ENCODE measurements around the gene STX11. TPM values are rescaled to one million over a fixed set of nuclear protein-coding genes. Genes with fewer than 3 reads are reported as not detected.

STX11 gene
- total RNA-seq, 4 donors from 2014 or later: 23.9 to 61.1 (median 31.8) TPM

- Histone ChIP-seq H3K9me3 (no peaks in the 10 kb centered on the region), H3K36me3 (no peaks in the 10 kb centered on the region), H3K27ac (no peak overlapping the region), H3K4me3 (replicated peaks in 1 of 3) (no peak overlapping the region), H3K4me1 (peaks cover 7 to 15% of the 10 kb centered on the region in 2 donors), H3K27me3 (no peaks in the 10 kb centered on the region)
- TF ChIP-seq POLR2A (IDR thresholded peaks at IDR 0.05) (no peak), CTCF (IDR thresholded peaks at IDR 0.05) (no peak)
- no peak for DNase-seq
- WGBS, 2 donors: 50 to 56% methylated on average over 7 of the region's 7 CpGs
- intact Hi-C loops (cut with DNase I): no loop called here
Measured at GRCh38 chr6:144194293-144194810, 44.0 kb downstream of the STX11 start.

- 70 to 75% methylated on average over 3 of the region's 3 CpGs for WGBS, 2 donors
- no peaks in the 10 kb centered on the region for H3K27me3 ChIP-seq
- H3K27ac ChIP-seq: no peak overlapping the region
- no peak for DNase-seq
- TF ChIP-seq POLR2A (IDR thresholded peaks at IDR 0.05): no peak
- TF ChIP-seq CTCF (IDR thresholded peaks at IDR 0.05): no peak
- H3K9me3 ChIP-seq: no peaks in the 10 kb centered on the region
- no peak overlapping the region for H3K4me3 ChIP-seq (replicated peaks in 1 of 3)
- intact Hi-C loops (cut with DNase I): no loop called here
- no peaks in the 10 kb centered on the region for H3K36me3 ChIP-seq
- peaks cover 0 to 2% of the 10 kb centered on the region in 2 donors for H3K4me1 ChIP-seq
Measured at GRCh38 chr6:144195671-144196270, 45.5 kb downstream of the STX11 start.

- H3K9me3 ChIP-seq: no peaks in the 10 kb centered on the region
- intact Hi-C loops (cut with DNase I): no loop called here
- no peaks in the 10 kb centered on the region for H3K4me1 ChIP-seq
- 68 to 77% methylated on average over 3 of the region's 3 CpGs for WGBS, 2 donors
- H3K27ac ChIP-seq: no peak overlapping the region
- H3K27me3 ChIP-seq: no peaks in the 10 kb centered on the region
- H3K36me3 ChIP-seq: no peaks in the 10 kb centered on the region
- no peak overlapping the region for H3K4me3 ChIP-seq (replicated peaks in 1 of 3)
- TF ChIP-seq POLR2A (IDR thresholded peaks at IDR 0.05): no peak
- no peak for TF ChIP-seq CTCF (IDR thresholded peaks at IDR 0.05)
- DNase-seq: no peak
Measured at GRCh38 chr6:144197919-144198318, 47.6 kb downstream of the STX11 start.

GRCh38 chr6:144202879-144203468 is 52.7 kb downstream of the STX11 start:
- H3K27me3 ChIP-seq: no peaks in the 10 kb centered on the region
- no peaks in the 10 kb centered on the region for H3K9me3 ChIP-seq
- H3K4me1 ChIP-seq: no peaks in the 10 kb centered on the region
- DNase-seq: no peak
- WGBS, 2 donors: 62 to 88% methylated on average over 3 of the region's 3 CpGs
- H3K4me3 ChIP-seq (replicated peaks in 1 of 3): no peak overlapping the region
- TF ChIP-seq CTCF (IDR thresholded peaks at IDR 0.05) (no peak), POLR2A (IDR thresholded peaks at IDR 0.05) (no peak)
- no peaks in the 10 kb centered on the region for H3K36me3 ChIP-seq
- no peak overlapping the region for H3K27ac ChIP-seq
- intact Hi-C loops (cut with DNase I): no loop called here

- TF ChIP-seq CTCF (IDR thresholded peaks at IDR 0.05) (no peak), POLR2A (IDR thresholded peaks at IDR 0.05) (no peak)
- DNase-seq: no peak
Measured at GRCh38 chr6:144211160-144211559, 60.8 kb downstream of the STX11 start.

More at GRCh38 chr6:144211160-144211559, 60.8 kb downstream of the STX11 start:
- H3K4me3 ChIP-seq (replicated peaks in 1 of 3): no peak overlapping the region
- H3K4me1 ChIP-seq: peaks cover 19 to 31% of the 10 kb centered on the region in 2 donors
- H3K27me3 ChIP-seq: no peaks in the 10 kb centered on the region
- H3K9me3 ChIP-seq: no peaks in the 10 kb centered on the region
- H3K36me3 ChIP-seq: no peaks in the 10 kb centered on the region
- WGBS, 2 donors: 90 to 94% methylated on average over 7 of the region's 7 CpGs
- no peak overlapping the region for H3K27ac ChIP-seq
- intact Hi-C loops (cut with DNase I): loop anchor here (5.0 kb wide), 1 partner anchor 104 kb away; no protein-coding TSS in a partner anchor
